Transverse colon (tissue), 4 donors: ENCODE results near the gene ZBTB20.

Experiments used
- EP300 ChIP-seq: sonication (generic); formaldehyde crosslinking; IDR thresholded peaks from one replicate; pipeline ENCODE4 v1.6.1; 2017; ENCODE audit warnings: antibody characterized with exemption, low read depth
- POLR2A ChIP-seq: fragments of 450-650 bp; IDR thresholded peaks from one replicate; pipeline ENCODE4 v1.6.1; 2016; ENCODE audit warnings: antibody characterized with exemption, mild to moderate bottlenecking, moderate library complexity
- POLR2AphosphoS5 ChIP-seq, 3 donors: sonication (generic); formaldehyde crosslinking; IDR thresholded peaks; one replicate each; pipeline ENCODE4 v1.6.1; 2016; ENCODE audit warnings: antibody characterized with exemption in 3 of 3
- TF ChIP-seq, protein P1 (sequence below), 5 experiments: fragments of 200-600 bp in 3 of 5; fragments of 450-650 bp in 2 of 5; sonication (generic) in 3 of 5; IDR thresholded peaks; 1 replicate in 2 of 5; 2 replicates in 3 of 5; pipeline ENCODE4 v1.5.1; 2016 to 2017; ENCODE audit warnings: antibody characterized with exemption in 5 of 5, inconsistent platforms in 3 of 5, mild to moderate bottlenecking in 2 of 5, moderate library complexity in 1 of 5

- TF ChIP-seq, protein P1, sequence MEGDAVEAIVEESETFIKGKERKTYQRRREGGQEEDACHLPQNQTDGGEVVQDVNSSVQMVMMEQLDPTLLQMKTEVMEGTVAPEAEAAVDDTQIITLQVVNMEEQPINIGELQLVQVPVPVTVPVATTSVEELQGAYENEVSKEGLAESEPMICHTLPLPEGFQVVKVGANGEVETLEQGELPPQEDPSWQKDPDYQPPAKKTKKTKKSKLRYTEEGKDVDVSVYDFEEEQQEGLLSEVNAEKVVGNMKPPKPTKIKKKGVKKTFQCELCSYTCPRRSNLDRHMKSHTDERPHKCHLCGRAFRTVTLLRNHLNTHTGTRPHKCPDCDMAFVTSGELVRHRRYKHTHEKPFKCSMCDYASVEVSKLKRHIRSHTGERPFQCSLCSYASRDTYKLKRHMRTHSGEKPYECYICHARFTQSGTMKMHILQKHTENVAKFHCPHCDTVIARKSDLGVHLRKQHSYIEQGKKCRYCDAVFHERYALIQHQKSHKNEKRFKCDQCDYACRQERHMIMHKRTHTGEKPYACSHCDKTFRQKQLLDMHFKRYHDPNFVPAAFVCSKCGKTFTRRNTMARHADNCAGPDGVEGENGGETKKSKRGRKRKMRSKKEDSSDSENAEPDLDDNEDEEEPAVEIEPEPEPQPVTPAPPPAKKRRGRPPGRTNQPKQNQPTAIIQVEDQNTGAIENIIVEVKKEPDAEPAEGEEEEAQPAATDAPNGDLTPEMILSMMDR (IDR thresholded peaks at IDR 0.05), result no peak
- TF ChIP-seq POLR2A, result no peak
- TF ChIP-seq POLR2AphosphoS5 (IDR thresholded peaks at IDR 0.05), result no peak
- TF ChIP-seq EP300, result no peak
These were observed 126.0 kb downstream of the ZBTB20 start for GRCh38 chr3:115021061-115021460.
